Fibroblast of the aortic adventitia (primary cell): ENCODE results near the gene CRB2. TPM values are rescaled to one million over a fixed set of nuclear protein-coding genes. Genes with fewer than 3 reads are reported as not detected.
A peak's percentile ranks its signal among the peaks of the same experiment; 100 is the strongest.

ENCODE experiments used
- DNase-seq: peaks from one replicate; pipeline ENCODE4 v3.0.0-alpha.2; 2010; ENCODE audit warnings: low read depth
- H3K4me3 ChIP-seq: 2 replicates; pipeline ENCODE4 v1.5.1; 2011; ENCODE audit warnings: low read depth, mild to moderate bottlenecking, control low read depth, low read length, moderate library complexity
- total RNA-seq: library from RNA; depleted of rRNA; stranded (reverse); fragments of >200 nt; gene quantifications from 2 replicates; pipeline ENCODE4 v1.2.3, GENCODE V29; 2012; ENCODE audit warnings: low replicate concordance
- TF ChIP-seq, protein P1 (sequence below): IDR thresholded peaks from 2 replicates; pipeline ENCODE4 v1.5.1; 2011; ENCODE audit warnings: mild to moderate bottlenecking, low read length, control low read depth, inconsistent platforms; ENCODE audit not compliant: insufficient read depth

CRB2 gene
- total RNA-seq, 1 donor, result not detected

DNA sequence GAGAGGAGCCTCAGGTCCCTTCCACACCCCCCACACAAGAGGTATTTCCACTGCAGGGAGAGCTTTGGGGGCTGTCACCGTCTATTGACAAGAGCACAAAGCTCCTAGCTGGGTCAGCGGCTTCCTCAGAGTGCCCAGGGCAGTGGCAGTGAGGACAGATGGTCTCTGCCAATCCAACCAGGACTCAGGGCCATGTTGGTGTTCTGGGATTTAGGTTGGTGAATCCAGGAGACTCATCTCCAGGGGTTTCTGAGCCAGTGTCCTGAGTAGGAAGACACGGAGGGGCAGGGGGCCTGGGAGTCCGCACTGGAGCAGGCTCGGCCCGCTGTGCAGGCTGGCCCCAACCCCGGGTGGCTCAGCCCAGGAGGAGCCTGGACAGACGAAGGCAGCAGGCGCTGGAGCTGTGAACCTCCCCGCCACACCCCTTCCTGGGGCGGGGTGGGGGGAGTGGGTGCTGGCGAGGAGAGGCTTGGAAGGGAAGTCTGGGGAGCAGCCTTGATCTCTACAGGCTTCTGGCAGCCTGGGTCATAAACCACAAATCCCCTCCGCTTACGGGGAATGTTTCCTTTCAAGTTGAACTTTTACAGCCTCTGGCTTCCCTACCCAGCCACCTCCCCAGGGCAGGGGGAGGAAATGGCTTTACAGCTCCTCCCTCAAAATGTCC is 19.6 kb downstream of the CRB2 start:
- H3K4me3 ChIP-seq, result no peak overlapping the region
- TF ChIP-seq, protein P1, sequence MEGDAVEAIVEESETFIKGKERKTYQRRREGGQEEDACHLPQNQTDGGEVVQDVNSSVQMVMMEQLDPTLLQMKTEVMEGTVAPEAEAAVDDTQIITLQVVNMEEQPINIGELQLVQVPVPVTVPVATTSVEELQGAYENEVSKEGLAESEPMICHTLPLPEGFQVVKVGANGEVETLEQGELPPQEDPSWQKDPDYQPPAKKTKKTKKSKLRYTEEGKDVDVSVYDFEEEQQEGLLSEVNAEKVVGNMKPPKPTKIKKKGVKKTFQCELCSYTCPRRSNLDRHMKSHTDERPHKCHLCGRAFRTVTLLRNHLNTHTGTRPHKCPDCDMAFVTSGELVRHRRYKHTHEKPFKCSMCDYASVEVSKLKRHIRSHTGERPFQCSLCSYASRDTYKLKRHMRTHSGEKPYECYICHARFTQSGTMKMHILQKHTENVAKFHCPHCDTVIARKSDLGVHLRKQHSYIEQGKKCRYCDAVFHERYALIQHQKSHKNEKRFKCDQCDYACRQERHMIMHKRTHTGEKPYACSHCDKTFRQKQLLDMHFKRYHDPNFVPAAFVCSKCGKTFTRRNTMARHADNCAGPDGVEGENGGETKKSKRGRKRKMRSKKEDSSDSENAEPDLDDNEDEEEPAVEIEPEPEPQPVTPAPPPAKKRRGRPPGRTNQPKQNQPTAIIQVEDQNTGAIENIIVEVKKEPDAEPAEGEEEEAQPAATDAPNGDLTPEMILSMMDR, result no peak
- peak; percentile 15 for DNase-seq

DNA sequence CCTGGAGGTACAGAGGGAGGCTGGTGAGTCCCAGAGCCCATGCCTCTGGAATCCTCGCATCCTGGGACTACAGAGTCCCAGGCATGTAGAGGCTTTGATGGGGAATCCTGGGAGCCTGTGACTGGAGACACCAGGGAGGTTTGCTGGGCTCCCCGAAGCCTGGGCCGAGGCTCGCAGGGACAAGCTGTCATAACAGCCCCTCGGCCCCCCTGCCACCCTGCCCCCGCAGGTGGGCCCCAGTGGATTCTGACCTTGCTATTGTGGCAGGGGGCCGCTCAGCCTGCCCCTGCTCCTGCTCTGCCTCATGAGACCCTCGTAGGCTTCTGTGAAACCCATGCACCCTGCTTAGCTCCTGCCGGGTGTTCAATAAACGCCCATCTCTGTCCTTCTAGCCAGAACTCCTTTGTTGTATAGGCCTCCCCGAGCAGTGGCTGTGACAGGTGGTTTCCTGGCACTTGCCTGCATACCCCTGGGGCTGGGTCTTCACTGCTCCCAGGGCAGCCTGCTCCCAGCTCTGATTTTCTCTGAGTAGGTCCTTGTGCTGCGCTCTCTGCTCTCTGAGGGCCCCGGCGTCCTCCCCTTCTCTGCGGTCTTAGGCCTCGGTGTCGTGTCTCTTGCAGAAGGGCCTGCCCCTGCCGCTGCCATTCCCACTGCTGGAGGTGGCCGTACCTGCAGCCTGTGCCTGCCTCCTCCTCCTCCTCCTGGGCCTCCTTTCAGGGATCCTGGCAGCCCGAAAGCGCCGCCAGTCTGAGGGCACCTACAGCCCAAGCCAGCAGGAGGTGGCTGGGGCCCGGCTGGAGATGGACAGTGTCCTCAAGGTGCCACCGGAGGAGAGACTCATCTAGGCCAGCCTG is 20.4 kb downstream of the CRB2 start:
- TF ChIP-seq, protein P1, result no peak
- DNase-seq, result no peak
- H3K4me3 ChIP-seq, result no peak overlapping the region

DNA sequence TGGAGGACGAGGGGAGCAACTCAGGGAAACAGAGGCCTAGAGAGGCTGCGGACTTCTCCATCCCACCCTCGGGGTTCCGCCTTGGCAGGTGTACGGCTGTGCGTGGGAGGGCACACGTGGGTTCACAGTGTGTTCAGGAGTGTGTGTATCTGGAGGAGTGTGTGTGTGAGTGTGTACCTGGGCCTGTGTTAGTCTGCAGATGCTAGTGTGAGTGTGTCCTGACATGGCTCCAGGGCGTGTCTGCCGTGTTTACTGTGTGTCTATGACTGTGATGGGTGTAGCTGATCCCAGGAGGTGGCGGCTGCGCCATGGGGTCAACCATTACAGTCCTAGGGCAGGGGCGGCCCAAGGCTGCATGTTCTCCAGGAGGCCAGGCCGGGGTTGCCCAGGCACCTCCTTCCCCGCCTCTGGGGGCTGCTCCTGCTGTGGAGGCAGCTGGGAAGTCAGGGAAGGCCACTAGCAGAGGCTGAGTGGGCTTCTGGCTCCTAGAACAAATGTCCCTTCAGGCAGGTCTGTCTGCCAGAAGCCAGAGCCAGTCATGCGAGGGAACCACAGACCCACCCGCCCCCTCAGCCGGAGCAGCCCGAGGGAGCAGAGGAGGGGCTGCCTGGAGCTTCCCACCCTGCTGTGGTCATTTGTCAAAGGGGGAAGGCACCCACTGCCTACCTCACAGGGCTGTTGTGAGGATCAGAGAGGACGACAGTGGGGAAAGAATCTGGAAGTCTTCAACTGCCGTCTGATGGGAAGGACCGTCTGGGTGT is 21.4 kb downstream of the CRB2 start:
- TF ChIP-seq, protein P1, result no peak
- DNase-seq, result no peak
- H3K4me3 ChIP-seq, result no peak overlapping the region

DNA sequence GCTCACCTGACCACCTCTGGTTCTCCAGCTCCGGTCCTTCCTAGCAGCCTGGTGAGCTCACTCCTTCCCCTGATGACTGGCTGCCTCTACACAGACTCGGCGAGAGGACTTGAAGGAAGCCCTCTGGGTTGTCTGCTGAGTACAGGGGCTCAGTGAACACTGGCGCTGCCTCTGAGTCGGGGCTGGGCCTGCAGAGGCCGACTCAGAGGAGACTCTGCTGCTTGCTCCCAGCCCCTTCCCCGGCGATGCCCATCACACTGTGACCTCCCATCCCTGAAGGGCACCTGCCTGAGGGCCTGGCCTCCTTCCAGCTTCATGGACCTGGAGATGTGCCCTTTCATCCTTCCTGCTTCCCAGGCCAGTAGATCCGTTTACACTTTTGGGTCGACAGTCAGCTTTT is 22.0 kb downstream of the CRB2 start:
- H3K4me3 ChIP-seq, result no peak overlapping the region
- TF ChIP-seq, protein P1, result no peak
- DNase-seq, result no peak

DNA sequence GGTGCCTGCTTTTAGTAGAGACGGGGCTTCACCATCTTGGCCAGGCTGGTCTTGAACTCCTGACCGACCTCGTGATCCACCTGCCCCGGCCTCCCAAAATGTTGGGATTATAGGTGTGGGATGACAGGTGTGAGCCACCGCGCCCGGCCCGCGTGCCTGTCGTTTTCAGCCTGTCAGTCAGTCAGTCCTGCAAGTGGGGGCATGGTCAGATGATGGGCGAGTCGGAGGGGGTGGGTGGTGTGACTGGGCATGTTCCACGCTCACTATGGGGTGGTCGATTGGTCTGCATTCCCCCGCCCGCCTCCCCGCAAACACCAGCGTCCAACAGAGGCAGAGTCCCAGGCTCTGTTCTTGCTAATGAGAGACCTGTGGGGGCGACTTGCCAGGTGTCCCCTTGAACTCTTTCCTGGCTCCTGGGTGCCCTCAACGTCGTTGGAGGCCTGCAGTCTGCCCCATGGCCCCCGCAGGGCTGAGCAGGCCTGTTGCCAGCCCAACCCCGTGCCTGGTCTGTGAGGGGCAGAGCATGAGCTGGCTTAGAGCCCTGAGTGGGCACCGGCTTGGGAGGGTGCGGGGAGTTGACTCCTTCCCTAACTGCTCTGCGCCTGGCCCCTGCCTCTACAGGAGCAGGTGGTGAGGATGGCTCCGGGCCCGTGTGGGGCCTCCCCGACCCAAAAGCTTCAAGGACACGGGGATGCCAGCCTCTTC is 23.1 kb downstream of the CRB2 start:
- TF ChIP-seq, protein P1, result no peak
- H3K4me3 ChIP-seq, result no peak overlapping the region
- DNase-seq, result no peak
